Hepatocyte (in vitro differentiated cells): ENCODE results near the gene SRBD1. TPM values are rescaled to one million over a fixed set of nuclear protein-coding genes. Genes with fewer than 3 reads are reported as not detected.

ENCODE experiments used
- DNase-seq: peaks from one replicate; pipeline ENCODE4 v3.0.0-alpha.2; 2016; ENCODE audit warnings: low spot score
- H2AFZ ChIP-seq: fragments of 200-600 bp; sonication (generic); 2 replicates; pipeline ENCODE4 v1.6.0; 2016; ENCODE audit warnings: antibody characterized with exemption, mild to moderate bottlenecking
- H3K27ac ChIP-seq: fragments of 200-600 bp; sonication (generic); 2 replicates; pipeline ENCODE4 v1.5.1; 2016; ENCODE audit warnings: mild to moderate bottlenecking
- H3K27me3 ChIP-seq: fragments of 200-600 bp; sonication (generic); 2 replicates; pipeline ENCODE4 v1.6.1; 2016
- H3K36me3 ChIP-seq: fragments of 200-600 bp; sonication (generic); replicated peaks from 2 replicates; pipeline ENCODE4 v1.5.1; 2016; ENCODE audit warnings: low read depth; ENCODE audit not compliant: insufficient read depth
- H3K4me1 ChIP-seq: fragments of 200-600 bp; sonication (generic); 2 replicates; pipeline ENCODE4 v1.5.1; 2016; ENCODE audit warnings: mild to moderate bottlenecking, moderate library complexity; ENCODE audit not compliant: insufficient read depth
- H3K4me2 ChIP-seq: fragments of 200-600 bp; sonication (generic); 2 replicates; pipeline ENCODE4 v1.6.0; 2016
- H3K4me3 ChIP-seq: fragments of 200-600 bp; sonication (generic); 2 replicates; pipeline ENCODE4 v1.5.1; 2016; ENCODE audit warnings: mild to moderate bottlenecking
- H3K79me2 ChIP-seq: fragments of 200-600 bp; sonication (generic); 2 replicates; pipeline ENCODE4 v1.6.0; 2017; ENCODE audit warnings: mild to moderate bottlenecking
- H3K9me2 ChIP-seq: fragments of 200-600 bp; sonication (generic); replicated peaks from 2 replicates; pipeline ENCODE4 v1.6.0; 2017; ENCODE audit warnings: mild to moderate bottlenecking; ENCODE audit not compliant: insufficient read depth
- H3K9me3 ChIP-seq: fragments of 200-600 bp; sonication (generic); 2 replicates; pipeline ENCODE4 v1.5.1; 2016; ENCODE audit warnings: low read depth, mild to moderate bottlenecking
- H4K20me1 ChIP-seq: fragments of 200-600 bp; sonication (generic); 2 replicates; pipeline ENCODE4 v1.6.0; 2016; ENCODE audit warnings: mild to moderate bottlenecking; ENCODE audit not compliant: insufficient read depth, poor library complexity, severe bottlenecking
- CTCF ChIP-seq: fragments of 200-600 bp; sonication (generic); IDR thresholded peaks from 2 replicates; pipeline ENCODE4 v1.5.1; 2016; ENCODE audit warnings: antibody characterized with exemption, mild to moderate bottlenecking; ENCODE audit not compliant: poor library complexity
- EZH2 ChIP-seq: fragments of 200-600 bp; sonication (generic); IDR thresholded peaks from 2 replicates; pipeline ENCODE4 v1.6.1; 2016; ENCODE audit warnings: antibody characterized with exemption, mild to moderate bottlenecking, borderline replicate concordance
- EZH2phosphoT487 ChIP-seq: fragments of 200-600 bp; sonication (generic); IDR thresholded peaks from one replicate; pipeline ENCODE4 v1.6.1; 2018; ENCODE audit warnings: antibody characterized with exemption, mild to moderate bottlenecking, low read depth, moderate library complexity; ENCODE audit not compliant: unreplicated experiment, severe bottlenecking
- whole genome bisulfite sequencing: methylation state at CpG from one replicate; pipeline ENCODE4 v1.1.6; 2016; ENCODE audit warnings: low lambda C conversion rate; ENCODE audit errors: missing lambda C conversion rate; 5-methylcytosine and 5-hydroxymethylcytosine counted together
- polyA plus RNA-seq: library from polyadenylated mRNA; unstranded; fragments of >200 nt; fragmentation: Nextera tagmentation; extraction: Ambion mirVana; gene quantifications from 2 replicates; pipeline ENCODE4 v1.2.1, GENCODE V29; 2016
- total RNA-seq: library from RNA; depleted of rRNA; stranded (reverse); fragments of >200 nt; gene quantifications from 2 replicates; pipeline ENCODE4 v1.2.3, GENCODE V29; 2014

SRBD1 gene
- total and polyA plus RNA-seq, 2 experiments from 2014 or later, result 6.7 to 16.6 TPM

GRCh38 chr2:45422921-45423320 is 188.1 kb downstream of the SRBD1 start:
- WGBS, result 63% methylated on average over 2 of the region's 2 CpGs
- no peak for TF ChIP-seq CTCF
- no peak for TF ChIP-seq EZH2phosphoT487
- no peak for TF ChIP-seq EZH2

GRCh38 chr2:45418532-45418931 is 192.5 kb downstream of the SRBD1 start:
- Histone ChIP-seq H4K20me1 (no peaks in the 10 kb centered on the region), H3K27me3 (no peaks in the 10 kb centered on the region), H2AFZ (no peak overlapping the region), H3K79me2 (no peaks in the 10 kb centered on the region), H3K36me3 (no peaks in the 10 kb centered on the region), H3K27ac (no peak overlapping the region), H3K4me1 (no peaks in the 10 kb centered on the region), H3K4me2 (no peak overlapping the region), H3K9me2 (no peaks in the 10 kb centered on the region), H3K9me3 (no peaks in the 10 kb centered on the region), H3K4me3 (no peak overlapping the region)
- WGBS, result 74% methylated on average over 3 of the region's 3 CpGs
- TF ChIP-seq CTCF (no peak), EZH2phosphoT487 (no peak), EZH2 (no peak)
- DNase-seq, result no peak

More at GRCh38 chr2:45422921-45423320, 188.1 kb downstream of the SRBD1 start:
- Histone ChIP-seq H3K79me2 (no peaks in the 10 kb centered on the region), H3K36me3 (no peaks in the 10 kb centered on the region), H3K27me3 (no peaks in the 10 kb centered on the region), H3K4me2 (no peak overlapping the region), H3K4me3 (no peak overlapping the region), H2AFZ (no peak overlapping the region), H3K4me1 (no peaks in the 10 kb centered on the region), H4K20me1 (no peaks in the 10 kb centered on the region), H3K9me2 (no peaks in the 10 kb centered on the region), H3K27ac (no peak overlapping the region), H3K9me3 (no peaks in the 10 kb centered on the region)
- no peak for DNase-seq

GRCh38 chr2:45415534-45416123 is 195.4 kb downstream of the SRBD1 start:
- Histone ChIP-seq H3K4me3 (no peak overlapping the region), H3K27ac (no peak overlapping the region), H3K9me3 (no peaks in the 10 kb centered on the region), H3K79me2 (no peaks in the 10 kb centered on the region), H3K4me1 (peaks cover 6% of the 10 kb centered on the region), H4K20me1 (no peaks in the 10 kb centered on the region), H2AFZ (no peak overlapping the region), H3K9me2 (no peaks in the 10 kb centered on the region), H3K36me3 (no peaks in the 10 kb centered on the region), H3K27me3 (no peaks in the 10 kb centered on the region), H3K4me2 (no peak overlapping the region)
- WGBS, result 96% methylated on average over 2 of the region's 5 CpGs
- TF ChIP-seq EZH2phosphoT487 (no peak), CTCF (no peak), EZH2 (no peak)
- no peak for DNase-seq
